Measurements from ENCODE around the gene PRR14L. TPM values are rescaled to one million over a fixed set of nuclear protein-coding genes. Genes with fewer than 3 reads are reported as not detected.
"Not testable (repeated sequence)": the region's sequence is repeated elsewhere in the genome, so short reads cannot be mapped to it uniquely, and the experiment has no call there.

PRR14L gene
- total RNA-seq, 1 donor from 2014 or later = 14.3 TPM

GRCh38 chr22:31747441-31747840, 2.5 kb downstream of the PRR14L start:
- intact Hi-C loops (cut with micrococcal nuclease) = no loop called here
- H3K27me3 ChIP-seq (ENCODE audit: low read depth) = no peaks in the 10 kb centered on the region
- peaks cover 41% of the 10 kb centered on the region for H3K4me1 ChIP-seq
- TF ChIP-seq, protein P1, sequence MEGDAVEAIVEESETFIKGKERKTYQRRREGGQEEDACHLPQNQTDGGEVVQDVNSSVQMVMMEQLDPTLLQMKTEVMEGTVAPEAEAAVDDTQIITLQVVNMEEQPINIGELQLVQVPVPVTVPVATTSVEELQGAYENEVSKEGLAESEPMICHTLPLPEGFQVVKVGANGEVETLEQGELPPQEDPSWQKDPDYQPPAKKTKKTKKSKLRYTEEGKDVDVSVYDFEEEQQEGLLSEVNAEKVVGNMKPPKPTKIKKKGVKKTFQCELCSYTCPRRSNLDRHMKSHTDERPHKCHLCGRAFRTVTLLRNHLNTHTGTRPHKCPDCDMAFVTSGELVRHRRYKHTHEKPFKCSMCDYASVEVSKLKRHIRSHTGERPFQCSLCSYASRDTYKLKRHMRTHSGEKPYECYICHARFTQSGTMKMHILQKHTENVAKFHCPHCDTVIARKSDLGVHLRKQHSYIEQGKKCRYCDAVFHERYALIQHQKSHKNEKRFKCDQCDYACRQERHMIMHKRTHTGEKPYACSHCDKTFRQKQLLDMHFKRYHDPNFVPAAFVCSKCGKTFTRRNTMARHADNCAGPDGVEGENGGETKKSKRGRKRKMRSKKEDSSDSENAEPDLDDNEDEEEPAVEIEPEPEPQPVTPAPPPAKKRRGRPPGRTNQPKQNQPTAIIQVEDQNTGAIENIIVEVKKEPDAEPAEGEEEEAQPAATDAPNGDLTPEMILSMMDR (IDR thresholded peaks at IDR 0.05; ENCODE audit: borderline replicate concordance) = no peak
- no peaks in the 10 kb centered on the region for H3K9me3 ChIP-seq (replicated peaks)
- H3K4me3 ChIP-seq = no peak overlapping the region
- DNase-seq = no peak
- H3K27ac ChIP-seq (replicated peaks) = no peak overlapping the region
- H3K36me3 ChIP-seq = peaks cover 4% of the 10 kb centered on the region

DNA sequence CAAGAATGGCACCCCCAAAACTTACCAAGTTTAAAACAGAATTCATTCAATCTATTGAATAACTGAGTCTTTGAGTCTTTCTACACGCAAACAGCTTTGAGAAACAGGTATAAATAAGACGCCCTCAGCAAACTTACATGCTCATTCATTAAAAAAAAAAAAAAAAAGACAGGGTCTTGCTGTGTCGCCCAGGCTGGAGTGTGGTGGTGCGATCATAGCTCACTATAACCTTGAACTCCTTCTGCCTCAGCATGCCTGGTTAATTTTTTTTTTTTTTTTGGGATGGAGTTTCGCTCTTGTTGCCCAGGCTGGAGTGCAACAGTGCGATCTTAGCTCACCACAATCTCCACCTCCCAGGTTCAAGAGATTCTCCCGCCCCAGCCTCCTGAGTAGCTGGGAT, 6.1 kb downstream of the PRR14L start:
- Histone ChIP-seq H3K36me3 (peaks cover 13% of the 10 kb centered on the region), H3K9me3 (replicated peaks) (no peaks in the 10 kb centered on the region), H3K4me1 (peaks cover 37% of the 10 kb centered on the region), H3K27me3 (ENCODE audit: low read depth) (no peaks in the 10 kb centered on the region), H3K27ac (replicated peaks) (no peak overlapping the region), H3K4me3 (no peak overlapping the region)
- TF ChIP-seq, protein P1 (IDR thresholded peaks at IDR 0.05; ENCODE audit: borderline replicate concordance) = no peak
- intact Hi-C loops (cut with micrococcal nuclease) = no loop called here
- DNase-seq = no peak

GRCh38 chr22:31742682-31743081, 7.2 kb downstream of the PRR14L start:
- H3K36me3 ChIP-seq = peaks cover 17% of the 10 kb centered on the region
- intact Hi-C loops (cut with micrococcal nuclease) = no loop called here

DNA sequence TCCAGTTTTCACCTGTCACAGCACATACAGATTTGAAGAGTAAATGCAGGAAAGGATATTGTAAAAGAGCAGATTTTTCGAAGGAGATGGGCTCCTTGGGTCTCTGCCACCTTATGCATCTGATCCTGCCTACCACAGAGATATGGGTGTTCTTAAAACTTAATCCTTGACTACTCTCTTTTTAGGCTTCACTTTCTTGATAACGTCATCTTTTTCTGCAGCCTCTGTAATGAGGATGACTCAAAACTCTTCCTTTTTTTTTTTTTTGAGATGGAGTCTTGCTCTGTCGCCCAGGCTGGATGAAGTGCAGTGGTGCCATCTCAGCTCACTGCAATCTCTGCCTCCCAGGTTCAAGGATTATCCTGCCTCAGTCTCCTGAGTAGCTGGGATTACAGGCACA, 7.8 kb downstream of the PRR14L start:
- intact Hi-C loops (cut with micrococcal nuclease) = no loop called here
- TF ChIP-seq, protein P1 (IDR thresholded peaks at IDR 0.05; ENCODE audit: borderline replicate concordance) = no peak
- H3K36me3 ChIP-seq = peaks cover 13% of the 10 kb centered on the region

More at GRCh38 chr22:31742682-31743081, 7.2 kb downstream of the PRR14L start:
- Histone ChIP-seq H3K9me3 (replicated peaks) (no peaks in the 10 kb centered on the region), H3K27me3 (ENCODE audit: low read depth) (no peaks in the 10 kb centered on the region), H3K27ac (replicated peaks) (no peak overlapping the region), H3K4me3 (no peak overlapping the region), H3K4me1 (peaks cover 32% of the 10 kb centered on the region)
- no peak for DNase-seq
- TF ChIP-seq, protein P1 (IDR thresholded peaks at IDR 0.05; ENCODE audit: borderline replicate concordance) = no peak

GRCh38 chr22:31740314-31740713, 9.6 kb downstream of the PRR14L start:
- Histone ChIP-seq H3K36me3 (peaks cover 15% of the 10 kb centered on the region), H3K4me1 (peaks cover 31% of the 10 kb centered on the region), H3K27ac (replicated peaks) (peak overlapping the region; percentile 44)
- intact Hi-C loops (cut with micrococcal nuclease); H3K27me3 ChIP-seq (ENCODE audit: low read depth); H3K4me3 ChIP-seq; H3K9me3 ChIP-seq (replicated peaks); DNase-seq: not testable (repeated sequence)

More for the DNA sequence above, 7.8 kb downstream of the PRR14L start:
- no peak for DNase-seq
- H3K4me3 ChIP-seq = no peak overlapping the region
- H3K27me3 ChIP-seq (ENCODE audit: low read depth) = no peaks in the 10 kb centered on the region
- no peak overlapping the region for H3K27ac ChIP-seq (replicated peaks)
- H3K9me3 ChIP-seq (replicated peaks) = no peaks in the 10 kb centered on the region
- H3K4me1 ChIP-seq = peaks cover 31% of the 10 kb centered on the region

- Histone ChIP-seq H3K9me3 (replicated peaks) (no peaks in the 10 kb centered on the region), H3K4me1 (peaks cover 31% of the 10 kb centered on the region), H3K36me3 (peaks cover 20% of the 10 kb centered on the region), H3K27ac (replicated peaks) (peak overlapping the region; percentile 44), H3K27me3 (ENCODE audit: low read depth) (no peaks in the 10 kb centered on the region), H3K4me3 (no peak overlapping the region)
- TF ChIP-seq, protein P1 (IDR thresholded peaks at IDR 0.05; ENCODE audit: borderline replicate concordance) = no peak
- intact Hi-C loops (cut with micrococcal nuclease) = no loop called here
- no peak for DNase-seq
These were observed 10.1 kb downstream of the PRR14L start for GRCh38 chr22:31739795-31740201.

All from left ventricle myocardium inferior (tissue), 1 donor.